ENCODE measurements around the gene ATP6V1G3. TPM values are rescaled to one million over a fixed set of nuclear protein-coding genes. Genes with fewer than 3 reads are reported as not detected.
"Not testable (repeated sequence)": the region's sequence is repeated elsewhere in the genome, so short reads cannot be mapped to it uniquely, and the experiment has no call there.

ATP6V1G3 gene
- not detected in 2 replicates for total RNA-seq
- long read RNA-seq = 0 reads

GRCh38 chr1:198540580-198540979 is at the start of gene ATP6V1G3:
ATP6V1G3 (minus strand) TSS chr1:198540680; CDS start chr1:198540650, 30 bp downstream.
- no peak for DNase-seq (ENCODE audit: low read depth, low spot score)
- no peak for TF ChIP-seq CTCF (conservative IDR thresholded peaks at IDR 0.05)
- Mint-ChIP-seq H3K27me3 (ENCODE audit: low read depth) (no peaks in the 10 kb centered on the region), H3K27ac (ENCODE audit: unreplicated experiment) (no peak within 1 kb of the TSS), H3K4me1 (peaks cover 8% of the 10 kb centered on the region), H3K9me3 (no peaks in the 10 kb centered on the region), H3K36me3 (ENCODE audit: low read depth) (no peaks in the 10 kb centered on the region), H3K4me3 (no peak within 1 kb of the TSS)

- Mint-ChIP-seq H3K27ac (ENCODE audit: unreplicated experiment) (no peak overlapping the region), H3K36me3 (ENCODE audit: low read depth) (peaks cover 7% of the 10 kb centered on the region), H3K27me3 (ENCODE audit: low read depth) (no peaks in the 10 kb centered on the region), H3K9me3 (peaks cover 12% of the 10 kb centered on the region), H3K4me3 (no peak overlapping the region), H3K4me1 (no peaks in the 10 kb centered on the region)
- TF ChIP-seq CTCF (conservative IDR thresholded peaks at IDR 0.05) = no peak
- DNase-seq (ENCODE audit: low read depth, low spot score) = no peak
These were observed 48.4 kb upstream of the ATP6V1G3 start for GRCh38 chr1:198588845-198589244.

- Mint-ChIP-seq H3K36me3 (ENCODE audit: low read depth) (peaks cover 14% of the 10 kb centered on the region), H3K27me3 (ENCODE audit: low read depth) (no peaks in the 10 kb centered on the region), H3K27ac (ENCODE audit: unreplicated experiment) (no peak overlapping the region), H3K4me1 (no peaks in the 10 kb centered on the region), H3K9me3 (peaks cover 25% of the 10 kb centered on the region), H3K4me3 (no peak overlapping the region)
- DNase-seq (ENCODE audit: low read depth, low spot score) = no peak
- no peak for TF ChIP-seq CTCF (conservative IDR thresholded peaks at IDR 0.05)
These were observed 43.7 kb upstream of the ATP6V1G3 start for GRCh38 chr1:198584163-198584562.

GRCh38 chr1:198583209-198583802 is 42.8 kb upstream of the ATP6V1G3 start:
- H3K27me3 Mint-ChIP-seq (ENCODE audit: low read depth); H3K4me3 Mint-ChIP-seq; H3K4me1 Mint-ChIP-seq; DNase-seq (ENCODE audit: low read depth, low spot score); H3K27ac Mint-ChIP-seq (ENCODE audit: unreplicated experiment): not testable (repeated sequence)
- peaks cover 27% of the 10 kb centered on the region for H3K9me3 Mint-ChIP-seq
- peaks cover 14% of the 10 kb centered on the region for H3K36me3 Mint-ChIP-seq (ENCODE audit: low read depth)

- no peak for TF ChIP-seq CTCF (conservative IDR thresholded peaks at IDR 0.05)
- peaks cover 10% of the 10 kb centered on the region for H3K36me3 Mint-ChIP-seq (ENCODE audit: low read depth)
- peaks cover 18% of the 10 kb centered on the region for H3K9me3 Mint-ChIP-seq
- DNase-seq (ENCODE audit: low read depth, low spot score) = no peak
- H3K27me3 Mint-ChIP-seq (ENCODE audit: low read depth) = no peaks in the 10 kb centered on the region
- H3K27ac Mint-ChIP-seq (ENCODE audit: unreplicated experiment) = no peak overlapping the region
- H3K4me3 Mint-ChIP-seq = no peak overlapping the region
- no peaks in the 10 kb centered on the region for H3K4me1 Mint-ChIP-seq
These were observed 37.0 kb upstream of the ATP6V1G3 start for GRCh38 chr1:198577444-198577843.

- Mint-ChIP-seq H3K4me1 (no peaks in the 10 kb centered on the region), H3K36me3 (ENCODE audit: low read depth) (peaks cover under 1% of the 10 kb centered on the region), H3K27ac (ENCODE audit: unreplicated experiment) (no peak overlapping the region), H3K9me3 (peaks cover 7% of the 10 kb centered on the region), H3K4me3 (no peak overlapping the region), H3K27me3 (ENCODE audit: low read depth) (no peaks in the 10 kb centered on the region)
- no peak for DNase-seq (ENCODE audit: low read depth, low spot score)
- no peak for TF ChIP-seq CTCF (conservative IDR thresholded peaks at IDR 0.05)
These were observed 35.5 kb upstream of the ATP6V1G3 start for GRCh38 chr1:198575798-198576641.

Measured in neural crest cell (in vitro differentiated cells).